Measurements from ENCODE around the gene IRF9. TPM values are rescaled to one million over a fixed set of nuclear protein-coding genes. Genes with fewer than 3 reads are reported as not detected.

The IRF9 gene
- total and polyA plus RNA-seq, 2 of the 4 experiments (the other 2 are of a cell fraction), result 25.6 to 34.6 TPM

- TF ChIP-seq NFE2L2 (IDR thresholded peaks at IDR 0.05; ENCODE audit: low read depth, low read length) (no peak), CTCF (conservative IDR thresholded peaks at IDR 0.05; ENCODE audit: low read depth, low read length) (no peak), SMC3 (IDR thresholded peaks at IDR 0.05; ENCODE audit: low read depth, low read length) (no peak)
Measured at GRCh38 chr14:24189460-24189859, 28.4 kb downstream of the IRF9 start (continued).

GRCh38 chr14:24190416-24190815 is 29.4 kb downstream of the IRF9 start:
- no peak overlapping the region for H4K91ac ChIP-seq (ENCODE audit: insufficient read depth, low read depth, low read length)
- dilution Hi-C loops (cut with HindIII; ENCODE audit: low sequenced_read_pairs, unreplicated experiment), result no loop called here
- no peak overlapping the region for H3K14ac ChIP-seq (replicated peaks; ENCODE audit: low read depth, low read length)
- no peak overlapping the region for H4K5ac ChIP-seq (ENCODE audit: low read depth, low read length)
- no peak overlapping the region for H3K56ac ChIP-seq (ENCODE audit: extremely low read depth, insufficient read depth, low read length)
- no peak overlapping the region for H2BK5ac ChIP-seq (ENCODE audit: low read depth, low read length, poor library complexity, severe bottlenecking)
- no peak overlapping the region for H2AK5ac ChIP-seq (ENCODE audit: low read depth, low read length)
- H3K4ac ChIP-seq (ENCODE audit: low read depth, low read length), result no peak overlapping the region
- H3K27me3 ChIP-seq (ENCODE audit: control insufficient read depth, insufficient read depth, low read length), result no peaks in the 10 kb centered on the region
- H4K8ac ChIP-seq (ENCODE audit: low read depth in 2 of 2, low read length in 2 of 2), result no peak overlapping the region
- in situ Hi-C loops (cut with MboI; ENCODE audit: low sequenced_read_pairs), result no loop called here
- H3K27ac ChIP-seq (ENCODE audit: insufficient read depth, low read length), result no peak overlapping the region
- intact Hi-C loops (cut with micrococcal nuclease), result no loop called here
- H2AK9ac ChIP-seq (replicated peaks; ENCODE audit: low read depth, low read length, poor library complexity), result peak overlapping the region; percentile 35
- peaks cover 36% of the 10 kb centered on the region for H3K36me3 ChIP-seq (ENCODE audit: control insufficient read depth, insufficient read depth, low read length)
- no peaks in the 10 kb centered on the region for H4K20me1 ChIP-seq (ENCODE audit: insufficient read depth, low read length)
- no peak overlapping the region for H2BK120ac ChIP-seq (ENCODE audit: low read depth, low read length)
- ATAC-seq (ENCODE audit: low read depth), result no peak
- H3K9me3 ChIP-seq (ENCODE audit: control insufficient read depth, insufficient read depth, low read length), result no peaks in the 10 kb centered on the region
- no peak overlapping the region for H3K4me3 ChIP-seq (ENCODE audit: insufficient read depth, low read depth, low read length)
- no peak overlapping the region for H2BK20ac ChIP-seq (ENCODE audit: low read depth, low read length)
- POLR2A ChIA-PET (ENCODE audit: unreplicated experiment), result no interaction called here
- H3K4me2 ChIP-seq (ENCODE audit: low read depth, low read length), result no peak overlapping the region
- no peak for TF ChIP-seq NFE2L2 (IDR thresholded peaks at IDR 0.05; ENCODE audit: low read depth, low read length)
- no peak for TF ChIP-seq USF2 (IDR thresholded peaks at IDR 0.05; ENCODE audit: low read depth, low read length)
- no peak for TF ChIP-seq RCOR1 (IDR thresholded peaks at IDR 0.05; ENCODE audit: insufficient replicate concordance, low read length)
- no peak for TF ChIP-seq CHD1 (IDR thresholded peaks at IDR 0.05; ENCODE audit: low read depth, low read length)
- no peak for TF ChIP-seq CEBPB (IDR thresholded peaks at IDR 0.05; ENCODE audit: low read depth, low read length)
- no peak for TF ChIP-seq RFX5 (IDR thresholded peaks at IDR 0.05; ENCODE audit: low read depth, low read length)
- TF ChIP-seq MXI1 (IDR thresholded peaks at IDR 0.05; ENCODE audit: borderline replicate concordance, low read depth, low read length), result no peak
- TF ChIP-seq MAZ (IDR thresholded peaks at IDR 0.05; ENCODE audit: borderline replicate concordance, low read depth, low read length), result no peak
- TF ChIP-seq RAD21 (IDR thresholded peaks at IDR 0.05; ENCODE audit: low read length), result no peak
- no peak for TF ChIP-seq ELK1 (IDR thresholded peaks at IDR 0.05; ENCODE audit: borderline replicate concordance, low read depth, low read length)
- CTCF ChIA-PET, result no interaction called here
- H3K79me1 ChIP-seq (ENCODE audit: low read depth in 1 of 2, low read length in 2 of 2), result peaks cover 34 to 75% of the 10 kb centered on the region in 2 experiments
- no peak overlapping the region for H2BK15ac ChIP-seq (ENCODE audit: low read depth, low read length)
- H3K4me1 ChIP-seq (ENCODE audit: control insufficient read depth, insufficient read depth, low read length), result peaks cover 9% of the 10 kb centered on the region
- WGBS, 2 experiments (ENCODE audit: extremely low coverage in 2 of 2, insufficient read length in 1 of 2), result 94% methylated on average over 3 of the region's 10 CpGs; no CpG with 5 or more reads in 1 of the 2 experiments
- no peak overlapping the region for H3K9ac ChIP-seq (ENCODE audit: low read depth, low read length)
- DNase-seq, result no peak
- H3K23ac ChIP-seq (ENCODE audit: low read depth, low read length), result no peak overlapping the region
- BruUV-seq (replicated peaks), result no TSS peak
- H3K18ac ChIP-seq (ENCODE audit: low read depth, low read length), result no peak overlapping the region
- peaks cover 23% of the 10 kb centered on the region for H3K9me1 ChIP-seq (ENCODE audit: insufficient read depth, low read length)
- no peak overlapping the region for H2AFZ ChIP-seq (replicated peaks; ENCODE audit: low read length, poor library complexity)

All from IMR-90 (cell line).